ENCODE results near the gene THAP12. TPM values are rescaled to one million over a fixed set of nuclear protein-coding genes. Genes with fewer than 3 reads are reported as not detected.

The THAP12 gene
- total and polyA plus RNA-seq, 2 donors (not counting 3 experiments of a cell fraction or from before 2014, with no cell fraction given) = 12.2 to 36.7 TPM

- intact Hi-C loops (cut with micrococcal nuclease) (loop anchor here (5.0 kb wide), 1 partner anchor 218 kb away; the partner anchor contains the start of gene WNT11), dilution Hi-C loops (cut with MboI; ENCODE audit: extremely low pct_ligation_motif_present, low sequenced_read_pairs) (no loop called here)
- no peaks in the 10 kb centered on the region for H3K9me3 ChIP-seq (replicated peaks; ENCODE audit: control insufficient read depth, insufficient read depth, low read length)
- FAIRE-seq (no peak), DNase-seq (ENCODE audit: low read depth, low spot score) (no peak)
- ChIA-PET CTCF (interaction anchor here (1.0 to 1.1 kb wide), 2 partner anchors 18 to 88 kb away, joined by 3 read pairs; no protein-coding TSS in a partner anchor), POLR2A (no interaction called here)
- no peaks in the 10 kb centered on the region for H3K9me1 ChIP-seq (replicated peaks; ENCODE audit: control insufficient read depth, extremely low read depth, insufficient read depth, low read length)
- H2AFZ ChIP-seq (ENCODE audit: low read depth, low read length) = no peak overlapping the region
- no peaks in the 10 kb centered on the region for H3K79me2 ChIP-seq (ENCODE audit: control insufficient read depth, insufficient read depth, low read length)
- TF ChIP-seq, protein P1, sequence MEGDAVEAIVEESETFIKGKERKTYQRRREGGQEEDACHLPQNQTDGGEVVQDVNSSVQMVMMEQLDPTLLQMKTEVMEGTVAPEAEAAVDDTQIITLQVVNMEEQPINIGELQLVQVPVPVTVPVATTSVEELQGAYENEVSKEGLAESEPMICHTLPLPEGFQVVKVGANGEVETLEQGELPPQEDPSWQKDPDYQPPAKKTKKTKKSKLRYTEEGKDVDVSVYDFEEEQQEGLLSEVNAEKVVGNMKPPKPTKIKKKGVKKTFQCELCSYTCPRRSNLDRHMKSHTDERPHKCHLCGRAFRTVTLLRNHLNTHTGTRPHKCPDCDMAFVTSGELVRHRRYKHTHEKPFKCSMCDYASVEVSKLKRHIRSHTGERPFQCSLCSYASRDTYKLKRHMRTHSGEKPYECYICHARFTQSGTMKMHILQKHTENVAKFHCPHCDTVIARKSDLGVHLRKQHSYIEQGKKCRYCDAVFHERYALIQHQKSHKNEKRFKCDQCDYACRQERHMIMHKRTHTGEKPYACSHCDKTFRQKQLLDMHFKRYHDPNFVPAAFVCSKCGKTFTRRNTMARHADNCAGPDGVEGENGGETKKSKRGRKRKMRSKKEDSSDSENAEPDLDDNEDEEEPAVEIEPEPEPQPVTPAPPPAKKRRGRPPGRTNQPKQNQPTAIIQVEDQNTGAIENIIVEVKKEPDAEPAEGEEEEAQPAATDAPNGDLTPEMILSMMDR (IDR thresholded peaks at IDR 0.05; ENCODE audit: extremely low read depth in 1 of 2, insufficient read depth in 1 of 2, low read depth in 1 of 2, low read length in 2 of 2) = no peak
- TF ChIP-seq JUN (IDR thresholded peaks at IDR 0.05; ENCODE audit: borderline replicate concordance, insufficient read depth, insufficient read length, low read depth) = no peak
- TF ChIP-seq POLR2A (IDR thresholded peaks at IDR 0.05; ENCODE audit: low read depth, low read length) = no peak
- H4K20me1 ChIP-seq (replicated peaks; ENCODE audit: control insufficient read depth, extremely low read depth, insufficient read depth, low read length) = no peaks in the 10 kb centered on the region
- no peaks in the 10 kb centered on the region for H3K4me1 ChIP-seq (ENCODE audit: control insufficient read depth, extremely low read depth, insufficient read depth, low read length)
- no peak overlapping the region for H3K27ac ChIP-seq (ENCODE audit: insufficient read depth, low read depth, low read length)
- H3K4me2 ChIP-seq (ENCODE audit: insufficient read depth, low read length) = no peak overlapping the region
- no TSS peak for BruUV-seq (replicated peaks)
- no peaks in the 10 kb centered on the region for H3K36me3 ChIP-seq (ENCODE audit: control insufficient read depth in 2 of 2, extremely low read depth in 1 of 2, insufficient read depth in 2 of 2, low read length in 2 of 2)
- H3K27me3 ChIP-seq (ENCODE audit: control insufficient read depth in 2 of 2, insufficient read depth in 2 of 2, low read length in 2 of 2) = peaks cover 18 to 30% of the 10 kb centered on the region in 2 experiments
- no peak overlapping the region for H3K9ac ChIP-seq (replicated peaks; ENCODE audit: extremely low read depth, insufficient read depth, low read length)
- H3K4me3 ChIP-seq (replicated peaks in 1 of 3; ENCODE audit: insufficient read depth in 1 of 3, low read depth in 1 of 3, low read length in 3 of 3) = no peak overlapping the region
These were observed 44.0 kb upstream of the THAP12 start for GRCh38 chr11:76424891-76425290.

DNA sequence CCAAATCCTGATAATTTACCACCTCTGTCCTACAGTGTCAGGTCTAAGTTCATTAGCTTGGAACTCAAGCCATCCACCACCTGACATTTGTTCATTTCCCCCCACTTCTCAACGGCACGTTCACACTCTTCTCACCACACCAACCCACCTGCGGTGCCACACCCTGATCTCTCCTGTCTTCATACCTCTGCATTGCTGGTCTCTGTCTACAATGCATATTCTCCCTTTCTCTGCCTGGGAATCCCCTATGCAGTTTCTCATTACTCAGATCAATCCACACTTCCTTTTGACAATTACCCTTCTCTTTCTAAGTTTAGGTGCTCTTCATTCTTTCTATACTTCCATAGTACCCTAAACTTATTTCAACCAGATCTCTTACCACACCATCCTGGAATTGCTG, 43.4 kb upstream of the THAP12 start:
- ChIA-PET POLR2A (no interaction called here), CTCF (interaction anchor here (1.0 to 1.1 kb wide), 2 partner anchors 17 to 88 kb away, joined by 3 read pairs; no protein-coding TSS in a partner anchor)
- dilution Hi-C loops (cut with MboI; ENCODE audit: extremely low pct_ligation_motif_present, low sequenced_read_pairs) (no loop called here), intact Hi-C loops (cut with micrococcal nuclease) (loop anchor here (5.0 kb wide), 1 partner anchor 217 kb away; the partner anchor contains the start of gene WNT11)
- no peak overlapping the region for H2AFZ ChIP-seq (ENCODE audit: low read depth, low read length)
- H3K4me2 ChIP-seq (ENCODE audit: insufficient read depth, low read length) = no peak overlapping the region
- H3K27me3 ChIP-seq (ENCODE audit: control insufficient read depth in 2 of 2, insufficient read depth in 2 of 2, low read length in 2 of 2) = peaks cover 18 to 28% of the 10 kb centered on the region in 2 experiments
- FAIRE-seq = no peak
- BruUV-seq (replicated peaks) = no TSS peak
- H3K9me1 ChIP-seq (replicated peaks; ENCODE audit: control insufficient read depth, extremely low read depth, insufficient read depth, low read length) = no peaks in the 10 kb centered on the region
- no peaks in the 10 kb centered on the region for H3K79me2 ChIP-seq (ENCODE audit: control insufficient read depth, insufficient read depth, low read length)
- no peaks in the 10 kb centered on the region for H3K36me3 ChIP-seq (ENCODE audit: control insufficient read depth in 2 of 2, extremely low read depth in 1 of 2, insufficient read depth in 2 of 2, low read length in 2 of 2)
- H3K27ac ChIP-seq (ENCODE audit: insufficient read depth, low read depth, low read length) = no peak overlapping the region
- no peaks in the 10 kb centered on the region for H3K4me1 ChIP-seq (ENCODE audit: control insufficient read depth, extremely low read depth, insufficient read depth, low read length)
- no peaks in the 10 kb centered on the region for H3K9me3 ChIP-seq (replicated peaks; ENCODE audit: control insufficient read depth, insufficient read depth, low read length)
- no peak overlapping the region for H3K4me3 ChIP-seq (replicated peaks in 1 of 3; ENCODE audit: insufficient read depth in 1 of 3, low read depth in 1 of 3, low read length in 3 of 3)
- no peaks in the 10 kb centered on the region for H4K20me1 ChIP-seq (replicated peaks; ENCODE audit: control insufficient read depth, extremely low read depth, insufficient read depth, low read length)
- TF ChIP-seq MYC (IDR thresholded peaks at IDR 0.05; ENCODE audit: low read depth, low read length) (no peak), JUN (IDR thresholded peaks at IDR 0.05; ENCODE audit: borderline replicate concordance, insufficient read depth, insufficient read length, low read depth) (no peak), POLR2A (IDR thresholded peaks at IDR 0.05; ENCODE audit: low read depth, low read length) (no peak), MAX (IDR thresholded peaks at IDR 0.05; ENCODE audit: insufficient read depth, insufficient read length) (no peak), EZH2 (IDR thresholded peaks at IDR 0.05; ENCODE audit: borderline replicate concordance, low read depth, low read length, severe bottlenecking) (no peak), FOS (IDR thresholded peaks at IDR 0.05; ENCODE audit: borderline replicate concordance, insufficient read depth, low read length) (no peak), GATA2 (IDR thresholded peaks at IDR 0.05; ENCODE audit: insufficient read depth, insufficient read length, low read depth, low read length) (no peak), POLR2AphosphoS5 (IDR thresholded peaks at IDR 0.05; ENCODE audit: insufficient read depth, low read depth, low read length) (no peak)
- TF ChIP-seq, protein P1 (IDR thresholded peaks at IDR 0.05; ENCODE audit: extremely low read depth in 1 of 2, insufficient read depth in 1 of 2, low read depth in 1 of 2, low read length in 2 of 2) = no peak
- no peak for DNase-seq (ENCODE audit: low read depth, low spot score)
- no peak overlapping the region for H3K9ac ChIP-seq (replicated peaks; ENCODE audit: extremely low read depth, insufficient read depth, low read length)

All from endothelial cell of umbilical vein (primary cell).